NCI-H2029 treated with DMSO at 0.1 percent for 48 hours (cell line): Measurements from ENCODE around the gene WFS1.

Experiments
- DNase-seq: peaks from one replicate; lab custom pipeline; 2025; lab: John Stamatoyannopoulos, UW

Gene WFS1

GRCh38 chr4:6280365-6280996 is 10.8 kb downstream of the WFS1 start:
- DNase-seq, result no peak

- DNase-seq, result no peak
Measured at GRCh38 chr4:6281436-6282313, 12.0 kb downstream of the WFS1 start.

GRCh38 chr4:6282314-6282771 is 12.7 kb downstream of the WFS1 start:
- DNase-seq, result no peak

GRCh38 chr4:6283282-6283681 is 13.6 kb downstream of the WFS1 start:
- no peak for DNase-seq

GRCh38 chr4:6287017-6287788 is 17.6 kb downstream of the WFS1 start:
- no peak for DNase-seq

- no peak for DNase-seq
Measured at GRCh38 chr4:6288342-6288741, 18.7 kb downstream of the WFS1 start.

- no peak for DNase-seq
Measured at GRCh38 chr4:6288871-6289270, 19.2 kb downstream of the WFS1 start.

GRCh38 chr4:6290256-6290655 is 20.6 kb downstream of the WFS1 start:
- DNase-seq, result no peak

GRCh38 chr4:6290769-6291547 is 21.3 kb downstream of the WFS1 start:
- no peak for DNase-seq

- DNase-seq, result no peak
Measured at GRCh38 chr4:6291784-6292297, 22.2 kb downstream of the WFS1 start.

GRCh38 chr4:6292376-6293096 is 22.9 kb downstream of the WFS1 start:
- DNase-seq, result no peak

- DNase-seq, result no peak
Measured at GRCh38 chr4:6293097-6293445, 23.4 kb downstream of the WFS1 start.

GRCh38 chr4:6293661-6294060 is 24.0 kb downstream of the WFS1 start:
- no peak for DNase-seq

- no peak for DNase-seq
Measured at GRCh38 chr4:6294705-6295421, 25.2 kb downstream of the WFS1 start.

- no peak for DNase-seq
Measured at GRCh38 chr4:6295495-6295894, 25.8 kb downstream of the WFS1 start.

- DNase-seq, result no peak
Measured at GRCh38 chr4:6296026-6296425, 26.4 kb downstream of the WFS1 start.

- DNase-seq, result no peak
Measured at GRCh38 chr4:6297266-6297815, 27.7 kb downstream of the WFS1 start.

- DNase-seq, result no peak
Measured at GRCh38 chr4:6298035-6298434, 28.4 kb downstream of the WFS1 start.

- DNase-seq, result no peak
Measured at GRCh38 chr4:6298852-6299251, 29.2 kb downstream of the WFS1 start.

GRCh38 chr4:6299875-6300274 is 30.2 kb downstream of the WFS1 start:
- no peak for DNase-seq
